ENCODE measurements around the gene MYMK.

Gene MYMK

DNA sequence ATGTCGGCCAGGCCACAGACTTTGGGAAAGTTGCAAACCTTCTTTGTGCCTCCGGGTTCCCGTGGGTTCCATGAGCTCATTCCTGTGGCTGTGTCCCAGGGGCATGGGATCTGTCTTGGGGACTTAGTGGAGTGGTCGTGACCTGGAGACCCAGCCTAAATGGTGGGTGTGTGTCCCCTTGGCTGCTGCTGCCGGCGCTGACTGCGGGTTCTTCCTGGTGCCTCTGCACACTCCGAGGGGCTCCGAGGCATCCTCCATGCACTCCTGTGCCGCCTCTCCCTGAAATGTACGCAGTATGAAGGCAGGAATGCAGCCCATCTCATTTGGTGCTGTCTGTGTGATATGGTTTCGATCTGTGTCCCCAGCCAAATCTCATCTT, 24.9 kb downstream of the MYMK start:
- H3K4me3 ChIP-seq (ENCODE audit: low read length), result no peak overlapping the region
- H3K9ac ChIP-seq (ENCODE audit: low read length), result no peak overlapping the region
- no peaks in the 10 kb centered on the region for H3K9me3 ChIP-seq (ENCODE audit: control insufficient read depth, low read length)
- peaks cover 7% of the 10 kb centered on the region for H3K27me3 ChIP-seq (ENCODE audit: control insufficient read depth, insufficient read depth, low read length)
- H3K4me1 ChIP-seq (ENCODE audit: control insufficient read depth, insufficient read depth, low read length), result no peaks in the 10 kb centered on the region
- no peaks in the 10 kb centered on the region for H3K36me3 ChIP-seq (ENCODE audit: control insufficient read depth, insufficient read depth, low read length)

DNA sequence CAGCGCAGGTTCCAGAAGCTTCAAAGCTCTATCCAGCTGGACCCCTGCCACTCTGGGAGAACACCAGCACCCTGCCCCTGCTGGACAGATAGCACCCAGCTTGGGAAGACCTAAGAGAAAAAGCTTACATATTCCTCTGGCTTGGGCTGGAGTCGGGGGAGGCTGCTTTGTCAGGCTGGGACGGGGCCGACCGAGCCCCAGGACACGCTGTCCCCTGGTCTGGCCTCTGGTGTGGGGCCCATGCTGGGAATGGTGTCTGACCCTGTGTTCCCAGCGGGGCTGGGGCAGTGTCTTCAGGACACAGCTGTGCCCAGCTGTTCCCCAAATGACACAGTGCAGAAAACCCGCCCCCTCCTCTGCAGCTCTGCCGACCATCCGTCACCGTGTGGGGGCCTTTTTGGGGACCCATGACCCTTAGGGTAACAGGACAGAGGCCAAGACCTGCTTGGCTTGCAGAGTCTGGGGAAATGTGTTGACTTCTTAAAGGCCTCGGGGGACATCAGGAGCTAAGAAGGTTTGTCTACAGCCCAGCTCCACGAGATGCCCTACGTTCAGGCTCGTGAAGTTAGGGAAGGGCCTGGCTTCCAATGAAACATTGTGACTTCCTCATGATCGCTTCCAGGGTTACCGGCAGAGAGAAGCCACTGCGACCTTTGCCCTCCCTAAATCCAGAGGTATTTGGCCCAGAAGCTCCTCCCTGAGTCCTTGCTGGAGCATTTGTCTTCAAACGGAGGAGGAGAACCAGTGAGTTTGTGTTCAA, 25.4 kb downstream of the MYMK start:
- H3K4me1 ChIP-seq (ENCODE audit: control insufficient read depth, insufficient read depth, low read length), result no peaks in the 10 kb centered on the region
- H3K9ac ChIP-seq (ENCODE audit: low read length), result no peak overlapping the region
- no peak overlapping the region for H3K4me3 ChIP-seq (ENCODE audit: low read length)
- no peaks in the 10 kb centered on the region for H3K36me3 ChIP-seq (ENCODE audit: control insufficient read depth, insufficient read depth, low read length)
- H3K27me3 ChIP-seq (ENCODE audit: control insufficient read depth, insufficient read depth, low read length), result peaks cover 7% of the 10 kb centered on the region
- no peaks in the 10 kb centered on the region for H3K9me3 ChIP-seq (ENCODE audit: control insufficient read depth, low read length)

DNA sequence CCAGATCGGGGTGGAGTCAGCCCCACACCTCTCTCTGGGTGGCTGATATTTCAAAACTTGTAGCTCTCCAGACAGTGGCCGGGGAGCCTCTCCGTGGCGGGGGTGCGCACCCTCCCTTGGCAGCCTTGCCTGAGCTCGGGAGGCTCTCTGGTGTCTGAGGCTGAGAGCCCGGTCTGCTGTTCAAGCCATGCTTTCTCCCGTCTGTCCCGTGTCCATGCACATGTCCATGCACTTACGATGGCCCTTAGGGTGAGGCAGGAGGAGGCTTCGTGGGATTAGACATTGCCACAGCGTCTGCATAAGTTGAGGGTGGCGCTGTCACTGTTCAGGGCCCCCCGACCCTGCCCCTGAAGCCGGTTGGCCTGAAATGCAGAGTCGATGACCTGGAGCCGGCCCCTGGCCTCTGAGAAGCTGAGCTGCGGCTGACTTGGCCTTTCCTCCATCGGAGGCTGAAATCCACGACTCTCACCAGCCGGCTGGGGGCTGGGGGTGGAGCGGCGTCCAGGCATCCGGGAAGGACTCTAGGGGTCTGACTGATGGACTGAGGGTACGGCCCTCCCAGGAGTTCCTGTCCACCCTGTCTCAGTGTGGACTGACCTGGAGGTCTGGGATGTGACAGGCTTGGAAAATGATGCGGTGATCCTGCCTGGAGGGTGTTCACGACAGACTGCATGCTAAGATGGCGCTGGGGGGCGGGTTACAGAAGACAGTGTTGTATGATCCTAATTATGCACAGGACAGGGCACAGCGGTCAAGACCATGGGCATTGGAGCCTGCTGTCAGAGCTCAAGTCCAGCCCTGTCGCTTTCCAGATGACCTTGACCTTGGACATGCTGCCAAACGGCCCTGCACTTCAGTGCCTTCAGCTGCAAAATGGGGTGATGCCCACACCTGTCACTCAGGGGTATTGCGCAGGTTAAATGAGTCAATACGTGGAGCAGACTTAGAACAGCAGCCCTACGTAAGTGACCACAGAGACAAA, 27.6 kb downstream of the MYMK start:
- H3K27me3 ChIP-seq (ENCODE audit: control insufficient read depth, insufficient read depth, low read length), result peaks cover 7% of the 10 kb centered on the region
- no peaks in the 10 kb centered on the region for H3K9me3 ChIP-seq (ENCODE audit: control insufficient read depth, low read length)
- H3K4me3 ChIP-seq (ENCODE audit: low read length), result no peak overlapping the region

DNA sequence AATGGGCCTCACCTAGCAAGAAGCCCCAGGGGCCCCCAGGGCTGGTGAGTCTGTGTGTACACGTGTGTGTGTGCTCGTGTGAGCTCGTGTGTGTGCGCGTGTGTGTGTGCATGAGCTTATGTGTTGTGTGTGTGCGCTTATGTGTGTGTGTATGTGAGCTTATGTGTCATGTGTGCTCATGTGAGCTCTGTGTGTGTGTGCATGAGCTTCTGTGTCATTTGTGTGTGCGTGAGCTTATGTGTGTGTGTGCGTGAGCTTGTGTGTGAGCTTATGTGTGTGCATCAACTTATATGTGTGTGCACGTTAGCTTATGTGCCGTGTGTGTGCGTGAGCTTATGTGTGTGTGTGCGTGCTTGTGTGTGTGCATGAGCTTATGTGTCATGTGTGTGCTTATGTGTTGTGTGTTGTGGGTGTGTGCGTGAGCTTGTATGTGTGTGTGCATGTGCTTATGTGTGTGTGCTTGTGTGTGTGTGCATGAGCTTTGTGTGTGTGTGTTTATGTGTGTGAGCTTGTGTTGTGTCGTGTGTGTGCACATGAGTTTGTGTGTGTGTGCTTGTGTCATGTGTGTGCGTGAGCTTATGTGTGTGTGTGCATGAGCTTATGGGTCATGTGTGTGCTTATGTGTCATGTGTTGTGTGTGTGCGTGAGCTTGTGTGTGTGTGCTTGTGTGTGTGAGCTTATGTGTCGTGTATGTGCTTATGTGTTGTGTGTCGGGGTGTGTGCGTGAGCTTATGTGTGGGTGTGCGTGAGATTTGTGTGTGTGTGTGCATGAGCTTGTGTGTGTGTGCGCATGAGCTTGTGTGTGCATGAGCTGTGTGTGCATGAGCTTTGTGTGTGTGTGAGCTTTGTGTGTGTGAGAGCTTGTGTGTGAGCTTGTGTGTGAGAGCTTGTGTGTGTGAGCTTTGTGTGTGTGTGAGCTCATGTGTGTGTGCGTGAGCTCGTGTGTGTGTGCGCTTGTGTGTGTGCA, 29.1 kb downstream of the MYMK start:
- no peak overlapping the region for H3K9ac ChIP-seq (ENCODE audit: low read length)

More for the DNA sequence above, 27.6 kb downstream of the MYMK start:
- H3K4me1 ChIP-seq (ENCODE audit: control insufficient read depth, insufficient read depth, low read length), result no peaks in the 10 kb centered on the region
- no peak overlapping the region for H3K9ac ChIP-seq (ENCODE audit: low read length)
- no peaks in the 10 kb centered on the region for H3K36me3 ChIP-seq (ENCODE audit: control insufficient read depth, insufficient read depth, low read length)

DNA sequence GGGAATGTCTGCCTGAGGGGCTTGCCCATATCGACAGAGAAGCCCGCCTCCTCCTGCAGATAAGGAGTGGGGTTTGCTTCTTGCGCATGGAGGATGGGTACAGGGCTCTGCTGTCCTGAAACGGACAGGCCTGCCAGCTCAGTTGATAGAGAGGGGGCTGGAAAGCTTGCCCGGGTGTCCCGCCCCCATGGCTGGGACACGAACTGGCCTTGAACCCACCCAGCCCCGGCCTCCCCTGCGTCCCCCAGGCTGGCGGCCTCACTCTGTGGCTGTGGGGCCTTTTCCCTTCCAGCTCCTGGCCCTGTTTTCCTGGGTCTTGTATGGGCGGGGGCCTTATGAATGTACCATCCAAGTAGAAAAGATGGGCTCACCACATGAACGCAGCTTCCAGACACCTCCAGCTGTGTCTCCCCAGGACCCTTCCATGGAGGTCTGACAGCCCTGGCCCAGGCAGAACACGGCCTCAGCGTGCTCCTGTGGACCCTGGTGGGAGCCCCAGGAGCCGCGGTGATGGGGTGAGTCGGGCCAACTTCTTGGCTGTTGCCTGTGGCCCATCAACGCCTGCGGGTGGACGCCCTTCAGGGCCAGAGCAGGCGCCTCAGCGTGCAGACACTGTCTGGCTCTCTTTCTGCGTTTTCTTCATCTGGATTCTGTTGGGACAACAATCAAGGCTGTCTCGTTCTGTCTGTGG, 30.0 kb downstream of the MYMK start:
- Histone ChIP-seq H3K4me3 (ENCODE audit: low read length) (no peak overlapping the region), H3K9ac (ENCODE audit: low read length) (no peak overlapping the region), H3K4me1 (ENCODE audit: control insufficient read depth, insufficient read depth, low read length) (no peaks in the 10 kb centered on the region), H3K36me3 (ENCODE audit: control insufficient read depth, insufficient read depth, low read length) (no peaks in the 10 kb centered on the region), H3K9me3 (ENCODE audit: control insufficient read depth, low read length) (no peaks in the 10 kb centered on the region), H3K27me3 (ENCODE audit: control insufficient read depth, insufficient read depth, low read length) (peaks cover 7% of the 10 kb centered on the region)

More for the DNA sequence above, 29.1 kb downstream of the MYMK start:
- Histone ChIP-seq H3K9me3 (ENCODE audit: control insufficient read depth, low read length) (no peaks in the 10 kb centered on the region), H3K27me3 (ENCODE audit: control insufficient read depth, insufficient read depth, low read length) (peaks cover 7% of the 10 kb centered on the region), H3K4me1 (ENCODE audit: control insufficient read depth, insufficient read depth, low read length) (no peaks in the 10 kb centered on the region), H3K4me3 (ENCODE audit: low read length) (no peak overlapping the region), H3K36me3 (ENCODE audit: control insufficient read depth, insufficient read depth, low read length) (no peaks in the 10 kb centered on the region)

DNA sequence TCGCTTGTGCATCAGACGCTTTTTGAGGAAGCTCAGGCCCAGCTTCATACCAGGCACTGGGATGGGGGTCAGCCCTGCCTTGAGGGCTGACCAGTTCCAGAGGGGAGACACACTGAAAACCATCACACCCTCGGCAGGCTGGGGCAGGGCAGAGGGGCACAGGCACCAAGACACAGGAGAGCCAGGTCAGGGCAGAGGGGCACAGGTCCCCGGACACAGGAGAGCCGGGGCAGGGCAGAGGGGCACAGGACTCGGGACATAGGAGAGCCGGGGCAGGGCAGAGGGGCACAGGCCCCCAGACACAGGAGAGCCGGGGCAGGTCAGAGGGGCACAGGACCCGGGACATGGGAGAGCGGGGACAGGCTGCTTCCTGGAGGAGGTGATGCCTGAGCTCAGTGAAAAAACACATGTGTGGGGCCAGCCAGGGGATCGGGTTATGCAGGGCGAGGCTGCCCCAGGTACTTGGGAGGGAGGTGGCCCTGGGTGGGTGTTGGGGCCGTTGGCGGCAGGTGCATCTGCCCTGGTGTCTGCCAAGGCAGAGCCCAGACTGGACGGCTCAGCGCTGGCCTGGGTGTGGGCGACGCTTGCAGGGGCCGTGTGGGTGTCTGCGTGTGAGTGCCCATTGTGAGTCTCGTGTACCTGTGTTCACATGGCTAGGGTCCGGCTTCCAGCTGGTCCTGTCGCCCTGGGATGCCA, 30.8 kb downstream of the MYMK start:
- Histone ChIP-seq H3K9ac (ENCODE audit: low read length) (no peak overlapping the region), H3K4me3 (ENCODE audit: low read length) (no peak overlapping the region), H3K4me1 (ENCODE audit: control insufficient read depth, insufficient read depth, low read length) (no peaks in the 10 kb centered on the region), H3K36me3 (ENCODE audit: control insufficient read depth, insufficient read depth, low read length) (no peaks in the 10 kb centered on the region), H3K27me3 (ENCODE audit: control insufficient read depth, insufficient read depth, low read length) (peaks cover 7% of the 10 kb centered on the region), H3K9me3 (ENCODE audit: control insufficient read depth, low read length) (no peaks in the 10 kb centered on the region)

DNA sequence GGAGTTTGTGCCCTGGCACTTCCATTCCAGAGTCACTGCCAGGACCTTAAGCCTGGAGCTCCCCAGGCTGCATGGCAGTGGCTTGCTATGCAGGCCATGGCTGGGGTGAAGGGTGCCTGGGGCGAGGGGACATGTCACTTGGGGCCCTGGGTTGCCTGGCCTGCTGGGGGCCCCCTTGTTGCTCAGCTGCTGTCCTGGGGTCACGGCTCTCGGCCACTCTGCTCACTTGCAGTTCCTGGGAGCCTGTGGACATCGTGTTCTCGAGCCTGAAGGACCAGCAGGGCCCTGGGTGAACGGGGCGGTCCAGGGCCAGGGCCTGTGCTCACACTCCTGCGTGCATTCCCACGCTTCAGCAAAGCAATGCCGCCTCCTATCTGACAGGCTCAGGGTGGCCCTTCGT, 31.3 kb downstream of the MYMK start:
- no peak overlapping the region for H3K9ac ChIP-seq (ENCODE audit: low read length)
- H3K4me3 ChIP-seq (ENCODE audit: low read length), result no peak overlapping the region

DNA sequence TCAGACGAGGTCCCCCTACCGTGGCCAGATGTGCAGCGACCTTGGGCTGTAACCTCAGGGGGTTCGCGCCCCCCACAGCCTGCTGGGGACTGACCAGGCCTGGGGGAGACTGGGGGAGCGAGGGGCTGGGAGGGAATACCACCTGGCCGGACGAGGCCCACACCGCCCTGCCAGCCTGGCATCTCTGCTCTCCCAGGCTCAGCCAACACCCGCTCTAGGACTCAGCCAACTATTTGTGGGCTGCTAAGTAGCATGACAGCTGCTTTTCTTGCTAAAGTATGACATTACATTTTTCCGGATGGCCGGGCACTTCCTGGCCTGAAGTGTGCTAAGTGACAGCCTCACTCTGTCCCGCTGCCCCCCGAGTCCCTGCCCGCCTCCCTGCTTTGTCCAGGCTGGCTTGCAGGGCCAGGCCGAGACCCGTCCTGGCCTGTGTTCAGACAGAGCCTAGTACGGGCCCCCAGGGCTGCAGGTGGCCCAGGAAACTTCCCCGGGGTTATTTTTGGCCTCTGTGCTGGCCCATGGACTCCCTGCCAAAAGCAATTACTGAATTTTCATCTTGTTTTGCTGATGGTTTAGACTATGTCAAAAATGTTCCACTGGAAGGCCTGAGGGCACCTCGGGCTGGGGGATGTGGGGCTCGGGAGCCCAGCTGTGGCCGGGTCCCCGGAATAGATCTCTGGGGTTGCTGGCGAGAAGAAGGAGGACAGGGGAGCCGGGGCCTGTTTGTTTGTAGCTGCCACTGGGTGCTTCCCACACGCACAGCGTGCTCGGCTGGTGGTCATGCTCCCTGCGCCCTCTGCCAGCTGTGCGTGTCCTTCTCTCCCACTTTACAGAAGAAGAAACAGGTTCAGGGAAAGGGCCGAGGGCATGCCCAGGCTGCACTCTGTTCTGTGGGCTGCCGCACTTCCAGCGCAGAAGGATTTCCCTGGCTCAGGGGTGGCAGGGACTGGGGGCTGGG, 32.4 kb downstream of the MYMK start:
- Histone ChIP-seq H3K27me3 (ENCODE audit: control insufficient read depth, insufficient read depth, low read length) (peaks cover 7% of the 10 kb centered on the region), H3K4me3 (ENCODE audit: low read length) (no peak overlapping the region), H3K9me3 (ENCODE audit: control insufficient read depth, low read length) (no peaks in the 10 kb centered on the region), H3K4me1 (ENCODE audit: control insufficient read depth, insufficient read depth, low read length) (no peaks in the 10 kb centered on the region), H3K9ac (ENCODE audit: low read length) (no peak overlapping the region), H3K36me3 (ENCODE audit: control insufficient read depth, insufficient read depth, low read length) (no peaks in the 10 kb centered on the region)

More for the DNA sequence above, 31.3 kb downstream of the MYMK start:
- no peaks in the 10 kb centered on the region for H3K36me3 ChIP-seq (ENCODE audit: control insufficient read depth, insufficient read depth, low read length)
- H3K9me3 ChIP-seq (ENCODE audit: control insufficient read depth, low read length), result no peaks in the 10 kb centered on the region
- no peaks in the 10 kb centered on the region for H3K4me1 ChIP-seq (ENCODE audit: control insufficient read depth, insufficient read depth, low read length)
- H3K27me3 ChIP-seq (ENCODE audit: control insufficient read depth, insufficient read depth, low read length), result peaks cover 7% of the 10 kb centered on the region

DNA sequence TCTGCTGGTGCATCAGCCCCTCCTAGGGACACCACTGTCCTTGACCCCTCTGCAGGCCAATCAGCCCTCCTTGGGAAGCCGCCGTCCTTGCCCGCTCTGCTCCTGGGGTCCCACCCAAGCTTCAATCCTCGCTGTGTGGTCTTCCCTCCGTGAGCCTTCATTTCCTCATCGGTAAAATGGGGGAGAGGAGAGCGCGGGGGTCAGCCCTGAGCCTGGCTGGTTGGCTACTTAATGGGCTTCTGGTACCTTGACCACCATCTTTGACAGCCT, 33.2 kb downstream of the MYMK start:
- no peak overlapping the region for H3K4me3 ChIP-seq (ENCODE audit: low read length)
- no peaks in the 10 kb centered on the region for H3K4me1 ChIP-seq (ENCODE audit: control insufficient read depth, insufficient read depth, low read length)
- H3K9me3 ChIP-seq (ENCODE audit: control insufficient read depth, low read length), result no peaks in the 10 kb centered on the region
- no peaks in the 10 kb centered on the region for H3K36me3 ChIP-seq (ENCODE audit: control insufficient read depth, insufficient read depth, low read length)
- no peak overlapping the region for H3K9ac ChIP-seq (ENCODE audit: low read length)
- H3K27me3 ChIP-seq (ENCODE audit: control insufficient read depth, insufficient read depth, low read length), result peaks cover 4% of the 10 kb centered on the region

DNA sequence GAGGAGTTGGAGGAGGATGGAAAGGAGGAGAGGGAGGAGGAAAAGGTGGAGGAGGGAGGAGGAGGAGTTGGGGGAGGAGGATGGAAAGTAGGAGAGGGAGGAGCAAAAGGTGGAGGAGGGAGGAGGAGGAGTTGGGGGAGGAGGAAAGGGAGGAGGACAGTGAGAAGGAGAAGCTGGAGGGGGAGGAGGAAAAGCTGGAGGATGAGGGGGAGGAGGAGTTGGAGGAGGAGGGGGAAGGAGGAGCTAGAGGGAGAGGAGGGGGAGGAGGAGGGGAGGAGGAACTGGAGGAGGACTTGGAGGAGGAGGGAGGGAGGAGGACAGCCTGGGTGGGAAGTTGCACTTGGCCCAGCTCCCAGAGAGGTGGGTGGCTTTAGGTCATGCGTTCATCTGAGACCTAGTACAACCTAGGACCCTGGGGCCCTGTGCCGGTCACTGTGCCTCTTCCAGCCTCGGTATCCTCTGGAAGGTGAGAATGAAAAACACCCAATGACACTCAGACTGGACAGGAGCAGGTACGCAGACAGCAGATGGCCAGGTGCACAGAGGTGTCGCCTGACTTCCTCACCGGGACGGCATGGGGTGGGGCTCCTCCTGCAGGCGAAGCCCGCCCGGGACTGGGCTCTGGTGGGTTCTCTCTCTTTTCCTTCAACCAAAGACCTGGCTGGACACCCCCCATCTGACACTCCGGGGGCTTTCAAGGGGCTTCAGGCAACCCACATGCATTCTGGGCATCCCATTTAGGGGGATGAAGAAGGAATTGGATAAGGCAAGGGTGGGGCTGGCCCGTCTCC, 33.7 kb downstream of the MYMK start:
- H3K4me1 ChIP-seq (ENCODE audit: control insufficient read depth, insufficient read depth, low read length), result peaks cover 2% of the 10 kb centered on the region

More for the DNA sequence above, 33.7 kb downstream of the MYMK start:
- Histone ChIP-seq H3K36me3 (ENCODE audit: control insufficient read depth, insufficient read depth, low read length) (no peaks in the 10 kb centered on the region), H3K9ac (ENCODE audit: low read length) (no peak overlapping the region), H3K9me3 (ENCODE audit: control insufficient read depth, low read length) (no peaks in the 10 kb centered on the region), H3K4me3 (ENCODE audit: low read length) (no peak overlapping the region), H3K27me3 (ENCODE audit: control insufficient read depth, insufficient read depth, low read length) (peaks cover 4% of the 10 kb centered on the region)

Measured in mucosa of stomach (tissue), 1 donor.